GM12878 (cell line): ENCODE results near the gene ESRP2. TPM values are rescaled to one million over a fixed set of nuclear protein-coding genes. Genes with fewer than 3 reads are reported as not detected.
A peak's percentile ranks its signal among the peaks of the same experiment; 100 is the strongest.

Source experiments
- CBX5 ChIP-seq: sonication (generic); IDR thresholded peaks from 2 replicates; pipeline ENCODE4 v1.6.1; 2016; ENCODE audit warnings: low read depth, moderate library complexity, mild to moderate bottlenecking, inconsistent platforms
- GABPA ChIP-seq: IDR thresholded peaks from 2 replicates; pipeline ENCODE4 v1.6.1; 2014; ENCODE audit warnings: antibody characterized with exemption, low read depth, mild to moderate bottlenecking, inconsistent platforms
- HCFC1 ChIP-seq: fragments of 150-350 bp; IDR thresholded peaks from 2 replicates; pipeline ENCODE4 v1.6.1; 2014; ENCODE audit warnings: low read length
- KAT2A ChIP-seq: conservative IDR thresholded peaks from 2 replicates; pipeline ENCODE4 v1.6.1; 2011; ENCODE audit warnings: low read depth, low read length; ENCODE audit not compliant: control insufficient read depth
- KDM1A ChIP-seq: fragments of 200-600 bp; sonication (generic); IDR thresholded peaks from 2 replicates; pipeline ENCODE4 v1.6.1; 2016; ENCODE audit warnings: borderline replicate concordance
- MEF2A ChIP-seq: IDR thresholded peaks from 2 replicates; pipeline ENCODE4 v1.6.1; 2011; ENCODE audit warnings: low read depth, mild to moderate bottlenecking, low read length, moderate library complexity; ENCODE audit not compliant: insufficient read depth
- RUNX3 ChIP-seq: IDR thresholded peaks from 2 replicates; pipeline ENCODE4 v1.6.1; 2012; ENCODE audit warnings: low read length, inconsistent platforms
- SMAD5 ChIP-seq: IDR thresholded peaks from 2 replicates; pipeline ENCODE4 v1.6.1; 2016; ENCODE audit warnings: antibody characterized with exemption, low read depth
- SRF ChIP-seq, 2 experiments: IDR thresholded peaks; 2 replicates each; pipeline ENCODE4 v1.6.1; 2011; ENCODE audit warnings: low read depth in 2 of 2, low read length in 2 of 2, mild to moderate bottlenecking in 1 of 2, moderate library complexity in 1 of 2
- STAT3 ChIP-seq: IDR thresholded peaks from 2 replicates; pipeline ENCODE4 v1.6.1; 2011; ENCODE audit warnings: low read depth, low read length, improper control_type of control experiment
- TAF1 ChIP-seq: IDR thresholded peaks from 2 replicates; pipeline ENCODE4 v1.6.1; 2011; ENCODE audit warnings: mild to moderate bottlenecking, low read depth, low read length, borderline replicate concordance
- TBL1XR1 ChIP-seq: IDR thresholded peaks from 2 replicates; pipeline ENCODE4 v1.6.1; 2012; ENCODE audit warnings: low read depth, low read length, improper control_type of control experiment
- TCF7 ChIP-seq: IDR thresholded peaks from 2 replicates; pipeline ENCODE4 v1.6.1; 2014; ENCODE audit warnings: antibody characterized with exemption, borderline replicate concordance
- ZNF274 ChIP-seq: IDR thresholded peaks from one replicate; pipeline ENCODE4 v1.8.0; 2011; ENCODE audit not compliant: insufficient read length, insufficient read depth
- ZZZ3 ChIP-seq: IDR thresholded peaks from 2 replicates; pipeline ENCODE4 v1.6.1; 2011; ENCODE audit warnings: low read depth; ENCODE audit not compliant: control insufficient read depth, insufficient read length
- polyA plus RNA-seq, 11 experiments: library from polyadenylated mRNA; depleted of rRNA in 4 of 11; unstranded in 6 of 11; stranded (reverse) in 5 of 11; fragments of >200 nt; fragmentation: Nextera tagmentation in 4 of 11; fragmentation: Illumina TruSeq in 1 of 11; extraction: Ambion mirVana in 4 of 11; extraction: Trizol in 1 of 11; gene quantifications; 1 replicate in 1 of 11; 2 replicates in 10 of 11; pipeline versions ENCODE4 v1.2.1 to v1.2.3, GENCODE V29; 2011 to 2016; ENCODE audit warnings: inconsistent platforms in 2 of 11, missing spikeins in 2 of 11, low read depth in 1 of 11
- total RNA-seq, 4 experiments: library from RNA; depleted of rRNA in 3 of 4; stranded (reverse); fragments of >200 nt in 3 of 4; fragmentation: Illumina TruSeq in 1 of 4; extraction: Trizol in 1 of 4; gene quantifications; 2 replicates each; pipeline versions ENCODE4 v1.2.1 to v1.2.3, GENCODE V29; 2013 to 2021
- TF ChIP-seq, protein P1 (sequence below): IDR thresholded peaks from 2 replicates; pipeline ENCODE4 v1.6.1; 2012; ENCODE audit warnings: improper control_type of control experiment, low read depth, low read length; ENCODE audit not compliant: insufficient replicate concordance
- TF ChIP-seq, protein P2 (sequence below): fragments of 450-650 bp; IDR thresholded peaks from 2 replicates; pipeline ENCODE4 v1.6.1; 2017; ENCODE audit warnings: low read depth, mild to moderate bottlenecking, moderate library complexity
- TF ChIP-seq, protein P3 (sequence below): fragments of 450-650 bp; IDR thresholded peaks from 2 replicates; pipeline ENCODE4 v1.6.1; 2017; ENCODE audit warnings: mild to moderate bottlenecking
- TF ChIP-seq, protein P4 (sequence below): IDR thresholded peaks from 2 replicates; pipeline ENCODE4 v1.6.1; 2011; ENCODE audit warnings: mild to moderate bottlenecking, low read depth, low read length, moderate library complexity; ENCODE audit not compliant: insufficient replicate concordance

ESRP2 gene
- total and polyA plus RNA-seq, 10 of the 15 experiments (the other 5 are each of a cell fraction or from before 2014, with no cell fraction given) = 0.04 to 0.64 (median 0.08) TPM; not detected in 3

DNA sequence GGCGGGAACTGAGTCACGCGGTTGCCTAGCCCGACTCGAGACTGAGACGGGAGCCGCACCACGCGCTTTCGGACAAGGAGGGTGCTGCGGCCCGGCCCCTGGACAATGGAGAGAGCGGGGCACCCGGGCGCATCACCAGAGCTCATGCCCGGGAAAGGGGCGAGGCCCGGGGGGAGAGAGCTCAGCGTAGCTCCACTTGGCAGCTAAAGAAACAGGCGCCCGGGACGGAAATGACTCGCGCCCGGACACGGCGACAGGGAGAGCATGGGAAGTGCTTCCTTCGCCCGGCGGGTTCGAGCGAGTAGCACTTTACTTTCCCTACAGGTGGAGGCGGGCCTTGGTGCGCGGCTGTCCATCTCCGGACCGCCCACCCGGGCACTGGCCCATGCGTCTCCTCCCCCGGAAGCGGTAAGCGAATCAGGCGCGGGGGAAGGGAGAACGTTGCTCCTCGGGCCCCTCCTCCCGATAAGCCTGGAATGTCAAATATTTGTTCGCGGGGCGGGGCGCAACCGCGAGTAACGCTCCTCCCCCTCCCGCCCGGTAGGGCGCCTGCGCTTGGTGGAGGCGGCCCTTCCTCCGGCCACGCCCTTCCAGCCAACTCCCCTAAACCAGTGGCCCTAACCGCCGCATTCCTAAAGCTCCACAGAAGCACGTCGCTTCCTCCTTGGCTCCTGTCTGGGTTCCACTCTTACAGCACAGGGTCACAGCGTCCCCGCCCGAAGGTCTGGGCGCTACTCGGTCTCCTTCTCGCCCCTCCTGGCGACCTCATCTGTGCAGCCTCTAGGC lies 1.5 kb upstream of the ESRP2 start (continued):
- TF ChIP-seq, protein P1, sequence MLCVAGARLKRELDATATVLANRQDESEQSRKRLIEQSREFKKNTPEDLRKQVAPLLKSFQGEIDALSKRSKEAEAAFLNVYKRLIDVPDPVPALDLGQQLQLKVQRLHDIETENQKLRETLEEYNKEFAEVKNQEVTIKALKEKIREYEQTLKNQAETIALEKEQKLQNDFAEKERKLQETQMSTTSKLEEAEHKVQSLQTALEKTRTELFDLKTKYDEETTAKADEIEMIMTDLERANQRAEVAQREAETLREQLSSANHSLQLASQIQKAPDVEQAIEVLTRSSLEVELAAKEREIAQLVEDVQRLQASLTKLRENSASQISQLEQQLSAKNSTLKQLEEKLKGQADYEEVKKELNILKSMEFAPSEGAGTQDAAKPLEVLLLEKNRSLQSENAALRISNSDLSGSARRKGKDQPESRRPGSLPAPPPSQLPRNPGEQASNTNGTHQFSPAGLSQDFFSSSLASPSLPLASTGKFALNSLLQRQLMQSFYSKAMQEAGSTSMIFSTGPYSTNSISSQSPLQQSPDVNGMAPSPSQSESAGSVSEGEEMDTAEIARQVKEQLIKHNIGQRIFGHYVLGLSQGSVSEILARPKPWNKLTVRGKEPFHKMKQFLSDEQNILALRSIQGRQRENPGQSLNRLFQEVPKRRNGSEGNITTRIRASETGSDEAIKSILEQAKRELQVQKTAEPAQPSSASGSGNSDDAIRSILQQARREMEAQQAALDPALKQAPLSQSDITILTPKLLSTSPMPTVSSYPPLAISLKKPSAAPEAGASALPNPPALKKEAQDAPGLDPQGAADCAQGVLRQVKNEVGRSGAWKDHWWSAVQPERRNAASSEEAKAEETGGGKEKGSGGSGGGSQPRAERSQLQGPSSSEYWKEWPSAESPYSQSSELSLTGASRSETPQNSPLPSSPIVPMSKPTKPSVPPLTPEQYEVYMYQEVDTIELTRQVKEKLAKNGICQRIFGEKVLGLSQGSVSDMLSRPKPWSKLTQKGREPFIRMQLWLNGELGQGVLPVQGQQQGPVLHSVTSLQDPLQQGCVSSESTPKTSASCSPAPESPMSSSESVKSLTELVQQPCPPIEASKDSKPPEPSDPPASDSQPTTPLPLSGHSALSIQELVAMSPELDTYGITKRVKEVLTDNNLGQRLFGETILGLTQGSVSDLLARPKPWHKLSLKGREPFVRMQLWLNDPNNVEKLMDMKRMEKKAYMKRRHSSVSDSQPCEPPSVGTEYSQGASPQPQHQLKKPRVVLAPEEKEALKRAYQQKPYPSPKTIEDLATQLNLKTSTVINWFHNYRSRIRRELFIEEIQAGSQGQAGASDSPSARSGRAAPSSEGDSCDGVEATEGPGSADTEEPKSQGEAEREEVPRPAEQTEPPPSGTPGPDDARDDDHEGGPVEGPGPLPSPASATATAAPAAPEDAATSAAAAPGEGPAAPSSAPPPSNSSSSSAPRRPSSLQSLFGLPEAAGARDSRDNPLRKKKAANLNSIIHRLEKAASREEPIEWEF = no peak
- TF ChIP-seq HCFC1 (no peak; the same call in 1 of the 2 replicates), STAT3 (no peak), SMAD5 (no peak), KAT2A (no peak), ZZZ3 (no peak), SRF (IDR thresholded peaks at IDR 0.05; ENCODE audit: low read depth in 2 of 2, low read length in 2 of 2) (no peak), GABPA (no peak; the same call in 1 of the 2 replicates), CBX5 (no peak), ZNF274 (no peak), TAF1 (no peak; the same call in 1 of the 2 replicates), TCF7 (no peak), KDM1A (no peak), RUNX3 (peak; percentile 54; the same call in 1 of the 2 replicates), MEF2A (no peak), TBL1XR1 (no peak)
- TF ChIP-seq, protein P2, sequence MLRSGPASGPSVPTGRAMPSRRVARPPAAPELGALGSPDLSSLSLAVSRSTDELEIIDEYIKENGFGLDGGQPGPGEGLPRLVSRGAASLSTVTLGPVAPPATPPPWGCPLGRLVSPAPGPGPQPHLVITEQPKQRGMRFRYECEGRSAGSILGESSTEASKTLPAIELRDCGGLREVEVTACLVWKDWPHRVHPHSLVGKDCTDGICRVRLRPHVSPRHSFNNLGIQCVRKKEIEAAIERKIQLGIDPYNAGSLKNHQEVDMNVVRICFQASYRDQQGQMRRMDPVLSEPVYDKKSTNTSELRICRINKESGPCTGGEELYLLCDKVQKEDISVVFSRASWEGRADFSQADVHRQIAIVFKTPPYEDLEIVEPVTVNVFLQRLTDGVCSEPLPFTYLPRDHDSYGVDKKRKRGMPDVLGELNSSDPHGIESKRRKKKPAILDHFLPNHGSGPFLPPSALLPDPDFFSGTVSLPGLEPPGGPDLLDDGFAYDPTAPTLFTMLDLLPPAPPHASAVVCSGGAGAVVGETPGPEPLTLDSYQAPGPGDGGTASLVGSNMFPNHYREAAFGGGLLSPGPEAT = peak; percentile 47; the same call in 1 of the 2 replicates
- TF ChIP-seq, protein P3, sequence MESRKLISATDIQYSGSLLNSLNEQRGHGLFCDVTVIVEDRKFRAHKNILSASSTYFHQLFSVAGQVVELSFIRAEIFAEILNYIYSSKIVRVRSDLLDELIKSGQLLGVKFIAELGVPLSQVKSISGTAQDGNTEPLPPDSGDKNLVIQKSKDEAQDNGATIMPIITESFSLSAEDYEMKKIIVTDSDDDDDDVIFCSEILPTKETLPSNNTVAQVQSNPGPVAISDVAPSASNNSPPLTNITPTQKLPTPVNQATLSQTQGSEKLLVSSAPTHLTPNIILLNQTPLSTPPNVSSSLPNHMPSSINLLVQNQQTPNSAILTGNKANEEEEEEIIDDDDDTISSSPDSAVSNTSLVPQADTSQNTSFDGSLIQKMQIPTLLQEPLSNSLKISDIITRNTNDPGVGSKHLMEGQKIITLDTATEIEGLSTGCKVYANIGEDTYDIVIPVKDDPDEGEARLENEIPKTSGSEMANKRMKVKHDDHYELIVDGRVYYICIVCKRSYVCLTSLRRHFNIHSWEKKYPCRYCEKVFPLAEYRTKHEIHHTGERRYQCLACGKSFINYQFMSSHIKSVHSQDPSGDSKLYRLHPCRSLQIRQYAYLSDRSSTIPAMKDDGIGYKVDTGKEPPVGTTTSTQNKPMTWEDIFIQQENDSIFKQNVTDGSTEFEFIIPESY = no peak
- TF ChIP-seq, protein P4, sequence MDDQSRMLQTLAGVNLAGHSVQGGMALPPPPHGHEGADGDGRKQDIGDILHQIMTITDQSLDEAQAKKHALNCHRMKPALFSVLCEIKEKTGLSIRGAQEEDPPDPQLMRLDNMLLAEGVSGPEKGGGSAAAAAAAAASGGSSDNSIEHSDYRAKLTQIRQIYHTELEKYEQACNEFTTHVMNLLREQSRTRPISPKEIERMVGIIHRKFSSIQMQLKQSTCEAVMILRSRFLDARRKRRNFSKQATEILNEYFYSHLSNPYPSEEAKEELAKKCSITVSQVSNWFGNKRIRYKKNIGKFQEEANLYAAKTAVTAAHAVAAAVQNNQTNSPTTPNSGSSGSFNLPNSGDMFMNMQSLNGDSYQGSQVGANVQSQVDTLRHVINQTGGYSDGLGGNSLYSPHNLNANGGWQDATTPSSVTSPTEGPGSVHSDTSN = peak; percentile 85
